AG09309 (cell line): ENCODE data around the gene PIH1D1.

ENCODE experiments used
- DNase-seq: peaks from one replicate; pipeline ENCODE4 v3.0.0-alpha.2; 2010; ENCODE audit warnings: low read depth
- H3K4me3 ChIP-seq: 2 replicates; pipeline ENCODE4 v1.5.1; 2011; ENCODE audit warnings: mild to moderate bottlenecking, low read depth, low read length, moderate library complexity; ENCODE audit not compliant: control insufficient read depth
- CTCF ChIP-seq: IDR thresholded peaks from 2 replicates; pipeline ENCODE4 v1.5.1; 2011; ENCODE audit warnings: mild to moderate bottlenecking, low read depth, low read length, inconsistent platforms; ENCODE audit not compliant: insufficient read depth, control insufficient read depth; ENCODE audit errors: missing control alignments

PIH1D1 gene

GRCh38 chr19:49492573-49493405, 41.2 kb upstream of the PIH1D1 start:
- H3K4me3 ChIP-seq: no peak overlapping the region
- DNase-seq: no peak

GRCh38 chr19:49491804-49492572, 40.4 kb upstream of the PIH1D1 start:
- no peak overlapping the region for H3K4me3 ChIP-seq
- no peak for DNase-seq
- TF ChIP-seq CTCF: no peak

More at GRCh38 chr19:49492573-49493405, 41.2 kb upstream of the PIH1D1 start:
- no peak for TF ChIP-seq CTCF

- no peak for DNase-seq
- no peak for TF ChIP-seq CTCF
- no peak overlapping the region for H3K4me3 ChIP-seq
Measured at GRCh38 chr19:49491030-49491803, 39.6 kb upstream of the PIH1D1 start.

GRCh38 chr19:49490287-49491029, 38.8 kb upstream of the PIH1D1 start:
- no peak for TF ChIP-seq CTCF
- H3K4me3 ChIP-seq: no peak overlapping the region
- no peak for DNase-seq

- H3K4me3 ChIP-seq: peak overlapping the region; percentile 68
- no peak for DNase-seq
- no peak for TF ChIP-seq CTCF
Measured at GRCh38 chr19:49489601-49490167, 38.1 kb upstream of the PIH1D1 start.

GRCh38 chr19:49488863-49489537, 37.4 kb upstream of the PIH1D1 start:
- peak overlapping the region; percentile 68 for H3K4me3 ChIP-seq
- no peak for DNase-seq
- no peak for TF ChIP-seq CTCF
